HEK293 (cell line): ENCODE data around the gene SCTR.

Experiments
- CTCF ChIA-PET: fragments of 350-600 bp; formaldehyde crosslinking; extraction: SDS; loops from one replicate; lab custom pipeline; 2021; ENCODE audit warnings: antibody characterized with exemption; lab: Yijun Ruan, JAX
- POLR2A ChIA-PET: fragments of 300-600 bp; formaldehyde crosslinking; extraction: SDS; loops from one replicate; lab custom pipeline; 2020; ENCODE audit warnings: antibody characterized with exemption, inconsistent platforms; lab: Yijun Ruan, JAX
- H3K27ac ChIP-seq: fragments of 200-500 bp; sonication (Bioruptor generic); 2 replicates; pipeline ENCODE4 v1.5.1; 2014; ENCODE audit warnings: low read depth, low read length, control low read depth, inconsistent platforms; ENCODE audit errors: extremely low read depth
- H3K36me3 ChIP-seq, 2 experiments: fragments of 200-500 bp in 1 of 2; sonication (Bioruptor generic) in 1 of 2; 1 replicate in 1 of 2; 2 replicates in 1 of 2; pipeline ENCODE4 v1.5.1; 2014 to 2017; ENCODE audit warnings: inconsistent platforms in 2 of 2, low read length in 2 of 2; ENCODE audit not compliant: control insufficient read depth in 2 of 2, insufficient read depth in 1 of 2
- H3K4me1 ChIP-seq: fragments of 200-500 bp; sonication (Bioruptor generic); 2 replicates; pipeline ENCODE4 v1.5.1; 2014; ENCODE audit warnings: mild to moderate bottlenecking, low read length, inconsistent platforms; ENCODE audit not compliant: control insufficient read depth, insufficient read depth
- H3K4me3 ChIP-seq: 2 replicates; pipeline ENCODE4 v1.5.1; 2011; ENCODE audit warnings: low read depth, mild to moderate bottlenecking, control low read depth, low read length, moderate library complexity
- H3K9me3 ChIP-seq: fragments of 200-500 bp; sonication (Bioruptor generic); 2 replicates; pipeline ENCODE4 v1.5.1; 2014; ENCODE audit warnings: low read depth, low read length, inconsistent platforms; ENCODE audit not compliant: control insufficient read depth, insufficient read depth
- BCL11A ChIP-seq: fragments of 450-650 bp; formaldehyde crosslinking; IDR thresholded peaks from 2 replicates; pipeline ENCODE4 v1.5.1; 2016; ENCODE audit warnings: low read depth, missing biosample characterization, missing genetic modification characterization
- GLIS2 ChIP-seq: fragments of 450-650 bp; formaldehyde crosslinking; IDR thresholded peaks from 2 replicates; pipeline ENCODE4 v1.5.1; 2016; ENCODE audit warnings: missing biosample characterization, missing genetic modification characterization
- HIC1 ChIP-seq: fragments of 450-650 bp; formaldehyde crosslinking; IDR thresholded peaks from 2 replicates; pipeline ENCODE4 v1.5.1; 2016; ENCODE audit warnings: missing biosample characterization, missing genetic modification characterization
- KLF1 ChIP-seq: fragments of 450-650 bp; formaldehyde crosslinking; IDR thresholded peaks from 2 replicates; pipeline ENCODE4 v1.5.1; 2016; ENCODE audit warnings: missing biosample characterization, missing genetic modification characterization
- MEIS1 ChIP-seq: sonication (generic); formaldehyde crosslinking; IDR thresholded peaks from 2 replicates; pipeline ENCODE4 v1.8.1; 2022; ENCODE audit warnings: missing genetic modification reagents, mild to moderate bottlenecking, borderline replicate concordance
- PRDM1 ChIP-seq: fragments of 450-650 bp; formaldehyde crosslinking; IDR thresholded peaks from 2 replicates; pipeline ENCODE4; 2016; ENCODE audit warnings: missing biosample characterization, missing genetic modification characterization
- SCRT1 ChIP-seq: fragments of 450-650 bp; formaldehyde crosslinking; IDR thresholded peaks from 2 replicates; pipeline ENCODE4 v1.5.1; 2016; ENCODE audit warnings: missing biosample characterization, missing genetic modification characterization, borderline replicate concordance
- SCRT2 ChIP-seq: fragments of 450-650 bp; formaldehyde crosslinking; IDR thresholded peaks from 2 replicates; pipeline ENCODE4 v1.5.1; 2016; ENCODE audit warnings: missing biosample characterization, missing genetic modification characterization
- ZBTB20 ChIP-seq: fragments of 450-650 bp; formaldehyde crosslinking; IDR thresholded peaks from 2 replicates; pipeline ENCODE4 v1.5.1; 2016; ENCODE audit warnings: missing biosample characterization, missing genetic modification characterization
- ZFP3 ChIP-seq: fragments of 450-650 bp; formaldehyde crosslinking; IDR thresholded peaks from 2 replicates; pipeline ENCODE4 v1.5.1; 2016; ENCODE audit warnings: low read depth, missing biosample characterization, missing genetic modification characterization
- ZNF114 ChIP-seq: fragments of 450-650 bp; formaldehyde crosslinking; IDR thresholded peaks from 2 replicates; pipeline ENCODE4 v1.5.0; 2017; ENCODE audit warnings: missing biosample characterization, missing genetic modification characterization
- ZNF140 ChIP-seq: fragments of 450-650 bp; formaldehyde crosslinking; IDR thresholded peaks from 2 replicates; pipeline ENCODE4 v1.5.1; 2016; ENCODE audit warnings: missing biosample characterization, missing genetic modification characterization
- ZNF169 ChIP-seq: fragments of 450-650 bp; formaldehyde crosslinking; IDR thresholded peaks from 2 replicates; pipeline ENCODE4 v1.5.1; 2016; ENCODE audit warnings: missing biosample characterization, missing genetic modification characterization
- ZNF248 ChIP-seq: fragments of 450-650 bp; formaldehyde crosslinking; IDR thresholded peaks from 2 replicates; pipeline ENCODE4 v1.5.1; 2017; ENCODE audit warnings: missing biosample characterization, missing genetic modification characterization
- ZNF473 ChIP-seq: fragments of 450-650 bp; formaldehyde crosslinking; IDR thresholded peaks from 2 replicates; pipeline ENCODE4 v1.5.1; 2017; ENCODE audit warnings: missing biosample characterization, missing genetic modification characterization
- ZNF488 ChIP-seq: fragments of 450-650 bp; formaldehyde crosslinking; IDR thresholded peaks from 2 replicates; pipeline ENCODE4 v1.5.1; 2016; ENCODE audit warnings: missing biosample characterization, missing genetic modification characterization
- ZNF514 ChIP-seq: fragments of 450-650 bp; formaldehyde crosslinking; IDR thresholded peaks from 2 replicates; pipeline ENCODE4 v1.5.1; 2016; ENCODE audit warnings: missing biosample characterization, missing genetic modification characterization
- ZNF549 ChIP-seq: fragments of 450-650 bp; IDR thresholded peaks from 2 replicates; pipeline ENCODE4 v1.5.1; 2018; ENCODE audit warnings: missing biosample characterization, missing genetic modification characterization, mild to moderate bottlenecking, inconsistent platforms, moderate library complexity
- ZNF626 ChIP-seq: fragments of 450-650 bp; sonication (Bioruptor Pico); formaldehyde crosslinking; IDR thresholded peaks from 2 replicates; pipeline ENCODE4 v1.5.1; 2018; ENCODE audit warnings: missing biosample characterization, missing genetic modification characterization, inconsistent platforms
- ZNF660 ChIP-seq: fragments of 450-650 bp; IDR thresholded peaks from 2 replicates; pipeline ENCODE4 v1.5.1; 2018; ENCODE audit warnings: missing biosample characterization, mild to moderate bottlenecking, missing genetic modification characterization
- ZNF677 ChIP-seq: fragments of 450-650 bp; IDR thresholded peaks from 2 replicates; pipeline ENCODE4 v1.5.0; 2018; ENCODE audit warnings: missing biosample characterization, mild to moderate bottlenecking, missing genetic modification characterization, moderate library complexity
- ZNF747 ChIP-seq: fragments of 450-650 bp; formaldehyde crosslinking; IDR thresholded peaks from 2 replicates; pipeline ENCODE4 v1.5.1; 2016; ENCODE audit warnings: missing biosample characterization, missing genetic modification characterization
- ZNF76 ChIP-seq: fragments of 450-650 bp; formaldehyde crosslinking; IDR thresholded peaks from 2 replicates; pipeline ENCODE4; 2016; ENCODE audit warnings: low read depth, missing biosample characterization, missing genetic modification characterization, borderline replicate concordance
- ZNF776 ChIP-seq: fragments of 450-650 bp; formaldehyde crosslinking; IDR thresholded peaks from 2 replicates; pipeline ENCODE4 v1.5.0; 2017; ENCODE audit warnings: missing biosample characterization, missing genetic modification characterization, borderline replicate concordance
- ZNF777 ChIP-seq: fragments of 450-650 bp; formaldehyde crosslinking; IDR thresholded peaks from 2 replicates; pipeline ENCODE4 v1.5.1; 2017; ENCODE audit warnings: missing biosample characterization, missing genetic modification characterization, borderline replicate concordance
- ZNF785 ChIP-seq: fragments of 450-650 bp; formaldehyde crosslinking; IDR thresholded peaks from 2 replicates; pipeline ENCODE4 v1.5.1; 2016; ENCODE audit warnings: missing biosample characterization, missing genetic modification characterization
- ZNF792 ChIP-seq: fragments of 450-650 bp; formaldehyde crosslinking; IDR thresholded peaks from 2 replicates; pipeline ENCODE4 v1.5.1; 2016; ENCODE audit warnings: missing biosample characterization, missing genetic modification characterization

Gene SCTR

GRCh38 chr2:119487434-119488244 lies 36.6 kb downstream of the SCTR start:
- Histone ChIP-seq H3K4me1 (no peaks in the 10 kb centered on the region), H3K4me3 (no peak overlapping the region), H3K36me3 (no peaks in the 10 kb centered on the region), H3K9me3 (no peaks in the 10 kb centered on the region), H3K27ac (no peak overlapping the region)
- ChIA-PET POLR2A (no interaction called here), CTCF (interaction anchor here (1.2 to 4.4 kb wide), 3 partner anchors 11 to 79 kb away, joined by 3 to 42 read pairs (median 5); no protein-coding TSS in a partner anchor)
- TF ChIP-seq ZNF776 (no peak), ZNF76 (tag by site-specific recombination) (no peak), ZNF473 (tag by site-specific recombination) (no peak), ZNF747 (tag by site-specific recombination) (no peak), GLIS2 (tag by site-specific recombination) (no peak), BCL11A (no peak), HIC1 (tag by site-specific recombination) (no peak), ZNF169 (no peak), SCRT2 (tag by site-specific recombination) (no peak), ZNF514 (no peak), ZNF660 (no peak), ZNF140 (no peak), SCRT1 (tag by site-specific recombination) (no peak)

- no peaks in the 10 kb centered on the region for H3K4me1 ChIP-seq
- POLR2A ChIA-PET: no interaction called here
These were observed 37.4 kb downstream of the SCTR start for GRCh38 chr2:119486886-119487285.

More at GRCh38 chr2:119486886-119487285, 37.4 kb downstream of the SCTR start:
- no peak for TF ChIP-seq ZBTB20 (tag by site-specific recombination)
- TF ChIP-seq ZNF248 (tag by site-specific recombination): no peak
- TF ChIP-seq ZNF677: no peak
- no peak for TF ChIP-seq ZNF626 (tag by site-specific recombination)
- TF ChIP-seq ZNF488: no peak
- TF ChIP-seq ZNF785 (tag by site-specific recombination): no peak
- no peak for TF ChIP-seq ZNF114 (tag by site-specific recombination)
- TF ChIP-seq PRDM1: no peak
- no peak for TF ChIP-seq ZNF549 (tag by site-specific recombination)
- TF ChIP-seq KLF1 (tag by site-specific recombination): no peak
- TF ChIP-seq ZNF792 (tag by site-specific recombination): no peak
- no peak for TF ChIP-seq ZNF777 (tag by site-specific recombination)
- no peak for TF ChIP-seq MEIS1 (CRISPR knock-in tag)
- no peak for TF ChIP-seq ZFP3
- H3K27ac ChIP-seq: no peak overlapping the region
- no peaks in the 10 kb centered on the region for H3K36me3 ChIP-seq
- H3K4me3 ChIP-seq: no peak overlapping the region
- CTCF ChIA-PET: interaction anchor here (0.8 to 4.4 kb wide), 3 partner anchors 11 to 835 kb away, joined by 3 to 42 read pairs (median 3); no protein-coding TSS in a partner anchor
- no peaks in the 10 kb centered on the region for H3K9me3 ChIP-seq
